GM23338 (cell line): ENCODE results near the gene ATP10D. TPM values are rescaled to one million over a fixed set of nuclear protein-coding genes. Genes with fewer than 3 reads are reported as not detected.

Experiments used
- ATAC-seq: fragments of 200-7000 bp; cut with Tn5 transposase; 3 replicates; pipeline ENCODE4 v1.9.1; 2020
- DNase-seq: peaks from one replicate; pipeline ENCODE4 v3.0.0-alpha.2; 2015; ENCODE audit warnings: low spot score
- H2AFZ ChIP-seq: fragments of 200-600 bp; sonication (generic); 2 replicates; pipeline ENCODE4 v1.8.0; 2016; ENCODE audit warnings: antibody characterized with exemption, mild to moderate bottlenecking, moderate library complexity
- H3F3A ChIP-seq: fragments of 200-600 bp; sonication (generic); replicated peaks from 2 replicates; pipeline ENCODE4 v1.8.0; 2017; ENCODE audit warnings: antibody characterized with exemption, mixed run types, low read depth
- H3K27ac ChIP-seq: fragments of 200-600 bp; sonication (generic); 2 replicates; pipeline ENCODE4 v1.6.1; 2016; ENCODE audit warnings: low read depth
- H3K27me3 ChIP-seq: fragments of 200-600 bp; sonication (generic); 2 replicates; pipeline ENCODE4 v1.8.0; 2016; ENCODE audit warnings: mild to moderate bottlenecking, mixed run types, moderate library complexity; ENCODE audit not compliant: insufficient read depth
- H3K36me3 ChIP-seq: fragments of 200-600 bp; sonication (generic); 2 replicates; pipeline ENCODE4 v1.8.0; 2016; ENCODE audit warnings: mild to moderate bottlenecking; ENCODE audit not compliant: insufficient read depth
- H3K4me1 ChIP-seq: fragments of 200-600 bp; sonication (generic); 2 replicates; pipeline ENCODE4 v1.8.0; 2016; ENCODE audit warnings: mild to moderate bottlenecking, moderate library complexity; ENCODE audit not compliant: insufficient read depth
- H3K4me2 ChIP-seq: fragments of 200-600 bp; sonication (generic); 2 replicates; pipeline ENCODE4 v1.7.1; 2017; ENCODE audit warnings: mixed run types
- H3K4me3 ChIP-seq: fragments of 200-600 bp; sonication (generic); 2 replicates; pipeline ENCODE4 v1.6.1; 2016; ENCODE audit warnings: mixed run types
- H3K79me2 ChIP-seq: fragments of 200-600 bp; sonication (generic); replicated peaks from 2 replicates; pipeline ENCODE4 v1.8.0; 2017; ENCODE audit warnings: mild to moderate bottlenecking; ENCODE audit not compliant: insufficient read depth
- H3K9me2 ChIP-seq: fragments of 200-600 bp; sonication (generic); 2 replicates; pipeline ENCODE4 v1.8.0; 2017; ENCODE audit not compliant: insufficient read depth
- H4K20me1 ChIP-seq: fragments of 200-600 bp; sonication (generic); replicated peaks from 2 replicates; pipeline ENCODE4 v1.8.0; 2017; ENCODE audit warnings: mild to moderate bottlenecking; ENCODE audit not compliant: insufficient read depth
- H3K27ac Mint-ChIP-seq: 2 replicates; pipeline ENCODE4 v1.8.0; 2020; ENCODE audit warnings: inconsistent platforms, mild to moderate bottlenecking, moderate library complexity, mixed read lengths
- H3K27me3 Mint-ChIP-seq: 3 replicates; pipeline ENCODE4 v1.8.0; 2022; ENCODE audit warnings: low read depth, mild to moderate bottlenecking, moderate library complexity, mixed read lengths, inconsistent platforms; ENCODE audit not compliant: insufficient read depth, poor library complexity
- H3K36me3 Mint-ChIP-seq: 3 replicates; pipeline ENCODE4 v1.8.0; 2021; ENCODE audit warnings: low read depth, mild to moderate bottlenecking, inconsistent platforms, moderate library complexity, mixed read lengths
- H3K4me1 Mint-ChIP-seq: 3 replicates; pipeline ENCODE4 v1.8.0; 2020; ENCODE audit warnings: mild to moderate bottlenecking, inconsistent platforms, mixed read lengths
- H3K4me3 Mint-ChIP-seq: 3 replicates; pipeline ENCODE4 v1.8.0; 2021; ENCODE audit warnings: moderate library complexity, mild to moderate bottlenecking, inconsistent platforms, mixed read lengths
- H3K9me3 Mint-ChIP-seq: 3 replicates; pipeline ENCODE4 v1.8.0; 2020; ENCODE audit warnings: moderate library complexity, mild to moderate bottlenecking, inconsistent platforms, mixed read lengths
- CREB1 ChIP-seq: fragments of 250-450 bp; sonication (Bioruptor Pico); IDR thresholded peaks from 2 replicates; pipeline ENCODE4 v1.5.0; 2020; ENCODE audit warnings: low read depth, mild to moderate bottlenecking, moderate library complexity
- CTCF ChIP-seq, 2 experiments: fragments of 200-600 bp in 1 of 2; sonication (generic) in 1 of 2; conservative IDR thresholded peaks; 2 replicates each; pipeline versions ENCODE4 v1.5.1 to v1.6.1; 2016 to 2017; ENCODE audit warnings: antibody characterized with exemption in 2 of 2, low read depth in 2 of 2, mild to moderate bottlenecking in 2 of 2, moderate library complexity in 1 of 2
- REST ChIP-seq: IDR thresholded peaks from one replicate; pipeline ENCODE4 v1.6.1; 2018; ENCODE audit warnings: antibody characterized with exemption; ENCODE audit not compliant: unreplicated experiment
- ZNF462 ChIP-seq: fragments of 250-450 bp; sonication (Bioruptor Pico); IDR thresholded peaks from 2 replicates; pipeline ENCODE4 v1.5.0; 2020; ENCODE audit warnings: mild to moderate bottlenecking, moderate library complexity
- polyA plus RNA-seq: library from polyadenylated mRNA; unstranded; fragments of >200 nt; fragmentation: Nextera tagmentation; extraction: Ambion mirVana; gene quantifications from 2 replicates; pipeline ENCODE4 v1.2.1, GENCODE V29; 2016
- total RNA-seq: library from RNA; depleted of rRNA; stranded (reverse); fragments of >200 nt; shearing (Covaris generic); gene quantifications from 2 replicates; pipeline ENCODE4 v1.2.3, GENCODE V29; 2014

ATP10D gene
- total and polyA plus RNA-seq, 2 experiments from 2014 or later, result 4.5 to 4.7 TPM

GRCh38 chr4:47519239-47519883 is 34.3 kb downstream of the ATP10D start (continued):
- no peak for TF ChIP-seq ZNF462

- no peak overlapping the region for H2AFZ ChIP-seq
- H3K79me2 ChIP-seq, result no peaks in the 10 kb centered on the region
- H3K27me3 ChIP-seq, result no peaks in the 10 kb centered on the region
- DNase-seq (no peak), ATAC-seq (no peak)
- H4K20me1 ChIP-seq, result no peaks in the 10 kb centered on the region
- H3K27me3 Mint-ChIP-seq, result peaks cover 5% of the 10 kb centered on the region
- H3K36me3 Mint-ChIP-seq, result no peaks in the 10 kb centered on the region; the same call in 2 of the 3 replicates
- TF ChIP-seq REST (no peak), CREB1 (CRISPR knock-in tag) (no peak), CTCF (conservative IDR thresholded peaks at IDR 0.05; ENCODE audit: low read depth in 2 of 2) (no peak)
- no peak overlapping the region for H3K27ac ChIP-seq
- H3K9me3 Mint-ChIP-seq, result peaks cover 9% of the 10 kb centered on the region; the same call in 2 of the 3 replicates
- H3K4me1 ChIP-seq, result no peaks in the 10 kb centered on the region
- H3K4me2 ChIP-seq, result no peak overlapping the region
- no peak overlapping the region for H3K4me3 Mint-ChIP-seq
- no peak overlapping the region for H3K4me3 ChIP-seq
- H3K4me1 Mint-ChIP-seq, result no peaks in the 10 kb centered on the region
- no peak overlapping the region for H3K27ac Mint-ChIP-seq
- H3F3A ChIP-seq, result no peaks in the 10 kb centered on the region
- no peaks in the 10 kb centered on the region for H3K9me2 ChIP-seq
- no peaks in the 10 kb centered on the region for H3K36me3 ChIP-seq
These were observed 40.2 kb downstream of the ATP10D start for GRCh38 chr4:47525154-47525819.
